H1 (cell line): ENCODE results near the gene SEPTIN1. TPM values are rescaled to one million over a fixed set of nuclear protein-coding genes. Genes with fewer than 3 reads are reported as not detected.

ENCODE experiments used
- CTCF ChIA-PET: fragments of 300-600 bp; sonication (Branson Sonifier 250); formaldehyde crosslinking; loops from one replicate; lab custom pipeline; 2021; ENCODE audit not compliant: partially characterized antibody; lab: Charles Lee
- POLR2A ChIA-PET: fragments of 300-600 bp; sonication (Branson Sonifier 250); formaldehyde crosslinking; loops from one replicate; lab custom pipeline; 2021; ENCODE audit warnings: inconsistent platforms; ENCODE audit not compliant: partially characterized antibody; lab: Charles Lee
- DNase-seq, 2 experiments: peaks; one replicate each; pipeline versions ENCODE4 v3.0.0 to v3.0.0-alpha.2; 2010 to 2022; ENCODE audit warnings: low spot score in 2 of 2, low read depth in 1 of 2, mixed read lengths in 1 of 2
- FAIRE-seq: peaks from 2 replicates; lab custom pipeline; 2011; peaks lifted over from hg19 to GRCh38; lab: Jason Lieb, UNC
- H2AFZ ChIP-seq: 2 replicates; pipeline ENCODE4 v1.8.1; 2012; ENCODE audit warnings: low read length, inconsistent platforms
- H2AK5ac ChIP-seq: 2 replicates; pipeline ENCODE4 v1.6.1; 2013; ENCODE audit warnings: low read depth, low read length
- H2BK120ac ChIP-seq: replicated peaks from 2 replicates; pipeline ENCODE3; 2013; ENCODE audit warnings: low read depth, low read length, inconsistent platforms
- H2BK12ac ChIP-seq: 2 replicates; pipeline ENCODE4 v1.6.1; 2013; ENCODE audit warnings: low read depth, low read length
- H2BK15ac ChIP-seq: 2 replicates; pipeline ENCODE4 v1.6.1; 2013; ENCODE audit warnings: low read length
- H2BK20ac ChIP-seq: 2 replicates; pipeline ENCODE4 v1.6.1; 2013; ENCODE audit warnings: low read length
- H2BK5ac ChIP-seq: 2 replicates; pipeline ENCODE4 v1.6.1; 2013; ENCODE audit warnings: low read depth, low read length
- H3K14ac ChIP-seq: 2 replicates; pipeline ENCODE4 v1.6.1; 2013; ENCODE audit warnings: inconsistent platforms; ENCODE audit not compliant: insufficient read length
- H3K18ac ChIP-seq: 2 replicates; pipeline ENCODE4 v1.6.1; 2013; ENCODE audit warnings: low read length; ENCODE audit errors: extremely low read depth
- H3K23ac ChIP-seq: 2 replicates; pipeline ENCODE4 v1.6.1; 2013; ENCODE audit warnings: inconsistent platforms; ENCODE audit not compliant: insufficient read length
- H3K23me2 ChIP-seq: 2 replicates; pipeline ENCODE4 v1.6.1; 2013; ENCODE audit warnings: low read depth, low read length
- H3K27ac ChIP-seq: 2 replicates; pipeline ENCODE4 v1.6.1; 2011; ENCODE audit warnings: low read depth, low read length, inconsistent platforms
- H3K27me3 ChIP-seq, 4 experiments: replicated peaks in 1 of 4; 1 replicate in 1 of 4; 2 replicates in 3 of 4; pipeline versions ENCODE4 v1.6.1 to v1.8.1; 2011 to 2013; ENCODE audit warnings: low read length in 3 of 4, mild to moderate bottlenecking in 3 of 4, inconsistent platforms in 2 of 4, mixed read lengths in 2 of 4, moderate library complexity in 1 of 4; ENCODE audit not compliant: control insufficient read depth in 3 of 4, insufficient read depth in 3 of 4; ENCODE audit errors: extremely low read depth in 1 of 4
- H3K36me3 ChIP-seq, 4 experiments: 2 replicates each; pipeline versions ENCODE4 v1.6.1 to v1.8.1; 2011 to 2013; ENCODE audit warnings: mild to moderate bottlenecking in 4 of 4, low read length in 3 of 4, moderate library complexity in 2 of 4, control low read depth in 1 of 4, inconsistent platforms in 1 of 4; ENCODE audit not compliant: insufficient read depth in 4 of 4, control insufficient read depth in 2 of 4
- H3K4ac ChIP-seq: replicated peaks from 2 replicates; pipeline ENCODE3; 2013; ENCODE audit warnings: low read length, low read depth, mixed read lengths, inconsistent platforms; ENCODE audit not compliant: insufficient read length
- H3K4me1 ChIP-seq, 4 experiments: replicated peaks in 1 of 4; 1 replicate in 1 of 4; 2 replicates in 3 of 4; pipeline versions ENCODE4 v1.6.1 to v1.8.1; 2011 to 2013; ENCODE audit warnings: low read length in 3 of 4, inconsistent platforms in 2 of 4, mixed read lengths in 1 of 4; ENCODE audit not compliant: insufficient read depth in 4 of 4, control insufficient read depth in 3 of 4
- H3K4me2 ChIP-seq, 2 experiments: 2 replicates each; pipeline versions ENCODE4 v1.6.1 to v1.8.1; 2011 to 2013; ENCODE audit warnings: low read depth in 2 of 2, low read length in 2 of 2, control low read depth in 1 of 2, inconsistent platforms in 1 of 2, mild to moderate bottlenecking in 1 of 2; ENCODE audit not compliant: insufficient read depth in 1 of 2
- H3K4me3 ChIP-seq, 4 experiments: fragments of 200-600, 300-600 bp in 1 of 4; sonication (generic), shearing (Covaris generic), sonication (Bioruptor Twin) in 1 of 4; 2 replicates each; pipeline versions ENCODE4 v1.5.1 to v1.8.1; 2011 to 2016; ENCODE audit warnings: low read length in 4 of 4, low read depth in 3 of 4, control low read depth in 2 of 4, inconsistent platforms in 2 of 4, mild to moderate bottlenecking in 2 of 4, mixed read lengths in 1 of 4, moderate library complexity in 1 of 4; ENCODE audit not compliant: insufficient read depth in 2 of 4; ENCODE audit errors: extremely low read depth in 1 of 4
- H3K56ac ChIP-seq: replicated peaks from 2 replicates; pipeline ENCODE3; 2013; ENCODE audit warnings: low read depth, mild to moderate bottlenecking, mixed read lengths, low read length, inconsistent platforms; ENCODE audit not compliant: insufficient read length
- H3K79me1 ChIP-seq: 2 replicates; pipeline ENCODE4 v1.6.1; 2013; ENCODE audit warnings: low read depth, low read length, control low read depth
- H3K79me2 ChIP-seq, 2 experiments: 2 replicates each; pipeline versions ENCODE4 v1.6.1 to v1.8.1; 2012 to 2013; ENCODE audit warnings: low read length in 2 of 2, mild to moderate bottlenecking in 2 of 2, inconsistent platforms in 1 of 2; ENCODE audit not compliant: insufficient read depth in 2 of 2, control insufficient read depth in 1 of 2
- H3K9ac ChIP-seq, 4 experiments: replicated peaks in 1 of 4; 1 replicate in 1 of 4; 2 replicates in 3 of 4; pipeline versions ENCODE4 v1.6.1 to v1.8.1; 2011 to 2013; ENCODE audit warnings: low read depth in 3 of 4, low read length in 3 of 4, control low read depth in 2 of 4, mild to moderate bottlenecking in 2 of 4, moderate library complexity in 2 of 4, inconsistent platforms in 1 of 4; ENCODE audit errors: extremely low read depth in 1 of 4
- H3K9me3 ChIP-seq, 2 experiments: 2 replicates each; pipeline versions ENCODE4 v1.6.1 to v1.8.1; 2012 to 2013; ENCODE audit warnings: mild to moderate bottlenecking in 2 of 2, moderate library complexity in 2 of 2, control low read depth in 1 of 2, inconsistent platforms in 1 of 2, low read depth in 1 of 2, low read length in 1 of 2, mixed read lengths in 1 of 2; ENCODE audit not compliant: insufficient read depth in 2 of 2
- H4K20me1 ChIP-seq, 2 experiments: replicated peaks in 1 of 2; 2 replicates each; pipeline versions ENCODE3 to v1.8.1; 2011 to 2013; ENCODE audit warnings: inconsistent platforms in 2 of 2, low read length in 2 of 2, mild to moderate bottlenecking in 1 of 2; ENCODE audit not compliant: insufficient read depth in 2 of 2, control insufficient read depth in 1 of 2
- H4K5ac ChIP-seq: 2 replicates; pipeline ENCODE4 v1.6.1; 2013; ENCODE audit warnings: low read length, low read depth, mixed read lengths, inconsistent platforms; ENCODE audit not compliant: insufficient read length
- H4K8ac ChIP-seq: 2 replicates; pipeline ENCODE4 v1.8.0; 2013; ENCODE audit warnings: mild to moderate bottlenecking, moderate library complexity, low read length, inconsistent platforms; ENCODE audit not compliant: insufficient read depth; ENCODE audit errors: extremely low read depth
- H4K91ac ChIP-seq: replicated peaks from 2 replicates; pipeline ENCODE3; 2013; ENCODE audit warnings: low read length, mixed read lengths, inconsistent platforms; ENCODE audit not compliant: insufficient read length
- CEBPB ChIP-seq: IDR thresholded peaks from 2 replicates; pipeline ENCODE4 v1.6.1; 2012; ENCODE audit warnings: low read depth, low read length
- CHD2 ChIP-seq: IDR thresholded peaks from 2 replicates; pipeline ENCODE4 v1.6.1; 2012; ENCODE audit warnings: low read length, improper control_type of control experiment
- E2F6 ChIP-seq: IDR thresholded peaks from 2 replicates; pipeline ENCODE4 v1.6.1; 2012; ENCODE audit warnings: inconsistent platforms
- EGR1 ChIP-seq: IDR thresholded peaks from 2 replicates; pipeline ENCODE4 v1.6.1; 2011; ENCODE audit warnings: low read depth, low read length, borderline replicate concordance
- HDAC2 ChIP-seq, 2 experiments: fragments of 300-600 bp in 1 of 2; sonication (generic) in 1 of 2; IDR thresholded peaks; 2 replicates each; pipeline ENCODE4 v1.6.1; 2011 to 2012; ENCODE audit warnings: low read depth in 2 of 2, low read length in 2 of 2, mild to moderate bottlenecking in 2 of 2, moderate library complexity in 2 of 2, borderline replicate concordance in 1 of 2, inconsistent platforms in 1 of 2
- KDM5A ChIP-seq: fragments of 200-600 bp; IDR thresholded peaks from 2 replicates; pipeline ENCODE4 v1.7.1; 2012; ENCODE audit warnings: mild to moderate bottlenecking, low read length, inconsistent platforms, mixed read lengths
- TAF7 ChIP-seq: optimal IDR thresholded peaks from 2 replicates; pipeline ENCODE3; 2011; ENCODE audit warnings: low read depth, mild to moderate bottlenecking, inconsistent platforms, low read length, moderate library complexity, borderline replicate concordance
- USF2 ChIP-seq: IDR thresholded peaks from 2 replicates; pipeline ENCODE4 v1.6.1; 2011; ENCODE audit warnings: low read length, improper control_type of control experiment
- YY1 ChIP-seq: IDR thresholded peaks from 2 replicates; pipeline ENCODE4 v1.6.1; 2011; ENCODE audit warnings: low read depth, mild to moderate bottlenecking, low read length
- WGBS, 2 experiments: shearing (Covaris generic) in 1 of 2; methylation state at CpG; one replicate each; pipeline versions ENCODE4 v1.1.6 to v1.1.7; 2013 to 2015; ENCODE audit warnings: low lambda C conversion rate in 2 of 2, mixed read lengths in 2 of 2, inconsistent platforms in 1 of 2, low coverage in 1 of 2, missing lambda C conversion rate in 1 of 2; ENCODE audit not compliant: insufficient replicate concordance in 2 of 2, insufficient coverage in 1 of 2, insufficient read length in 1 of 2; ENCODE audit errors: extremely low coverage in 1 of 2, missing lambda C conversion rate in 1 of 2; 5-methylcytosine and 5-hydroxymethylcytosine counted together
- polyA plus RNA-seq, 7 experiments: library from polyadenylated mRNA; depleted of rRNA in 3 of 7; stranded (reverse) in 5 of 7; unstranded in 2 of 7; fragments of >200 nt in 5 of 7; fragments of 200-250 nt in 2 of 7; gene quantifications; 1 replicate in 5 of 7; 2 replicates in 1 of 7; 4 replicates in 1 of 7; pipeline versions ENCODE4 v1.2.1 to v1.2.3, GENCODE V29; 2011 to 2013; ENCODE audit warnings: missing spikeins in 2 of 7, mixed read lengths in 2 of 7
- total RNA-seq: library from RNA; stranded (reverse); fragmentation: NEBNext Ultra II Directional; extraction: Animal tissue kit (Norgen Biotek cat#: 25700); gene quantifications from 2 replicates; pipeline ENCODE4 v1.2.1, GENCODE V29; 2021

SEPTIN1 gene
- total and polyA plus RNA-seq, 2 of the 8 experiments (the other 6 are each of a cell fraction or from before 2014, with no cell fraction given): 0.24 to 1.4 TPM

DNA sequence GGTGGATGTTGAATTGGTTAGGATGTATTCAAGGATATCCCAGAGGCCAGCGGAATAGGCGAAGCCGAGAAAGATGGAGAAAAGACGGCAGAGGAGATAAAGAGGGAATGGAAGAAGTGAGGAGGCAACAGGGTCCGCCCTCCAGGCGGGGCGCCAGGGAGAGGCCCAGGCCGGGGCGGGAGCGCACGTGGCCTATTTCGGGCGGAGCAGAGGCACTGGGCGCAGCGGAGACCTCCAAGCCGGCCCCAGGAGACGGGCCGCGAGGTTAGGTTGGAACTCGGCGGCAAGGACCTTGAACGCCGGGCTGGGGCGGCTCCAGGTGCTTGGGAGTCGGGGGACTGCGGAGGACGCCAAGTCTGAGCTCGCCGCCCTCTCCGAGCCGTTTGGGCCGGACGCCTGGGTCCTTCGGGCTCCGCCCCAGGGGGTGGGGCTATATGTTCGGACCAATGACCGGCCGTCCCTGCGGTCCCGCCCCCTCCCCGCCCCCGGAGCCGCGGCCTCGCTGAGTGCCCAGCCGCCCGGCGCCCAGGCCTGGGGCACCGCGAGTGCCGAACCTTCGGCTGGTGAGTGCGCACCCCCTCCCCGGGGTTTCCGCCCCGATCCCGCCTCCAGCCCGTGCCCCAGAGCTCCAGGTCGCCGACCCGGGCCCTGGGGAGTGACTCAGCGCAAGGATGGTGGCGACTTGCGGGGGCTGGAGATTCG is 24.9 kb upstream of the SEPTIN1 start, which contains the start of gene ZNF771:
TSS of gene ZNF771 (plus strand) at position 505 of the 702 bp plus-strand sequence. CDS start 448 bp downstream, outside the sequence.
- Histone ChIP-seq H3K9ac (peak within 1 kb of the TSS; percentile 63 to 87 (median 78)), H3K23ac (no peak within 1 kb of the TSS), H4K8ac (peak within 1 kb of the TSS; percentile 89), H3K4me1 (peaks cover 3 to 12% (median 4%) of the 10 kb centered on the region in 4 experiments; a peak in 6 of 7 replicates), H3K4ac (peak within 1 kb of the TSS; percentile 94), H3K4me2 (peak within 1 kb of the TSS; percentile 82 to 97), H2BK120ac (no peak within 1 kb of the TSS), H4K20me1 (peaks cover 0 to 16% of the 10 kb centered on the region in 2 experiments), H4K5ac (peak within 1 kb of the TSS; percentile 89), H2BK15ac (no peak within 1 kb of the TSS), H3K79me1 (peaks cover 5% of the 10 kb centered on the region; the same call in 1 of the 2 replicates), H3K9me3 (no peaks in the 10 kb centered on the region), H3K18ac (peak within 1 kb of the TSS; percentile 93), H3K27ac (peak within 1 kb of the TSS; percentile 82), H3K14ac (no peak within 1 kb of the TSS), H3K79me2 (peaks cover 0 to 8% of the 10 kb centered on the region in 2 experiments; a peak in 2 of 4 replicates), H4K91ac (peak within 1 kb of the TSS; percentile 93), H2AK5ac (peak within 1 kb of the TSS; percentile 91; the same call in 1 of the 2 replicates), H3K4me3 (peak within 1 kb of the TSS; percentile 74 to 85 (median 81)), H2BK5ac (peak within 1 kb of the TSS; percentile 92; the same call in 1 of the 2 replicates), H2BK12ac (peak within 1 kb of the TSS; percentile 84; the same call in 1 of the 2 replicates), H2AFZ (peak within 1 kb of the TSS; percentile 98), H2BK20ac (0 out of 2 replicates have a peak within 1 kb of the TSS, but pooled peaks have one; percentile 29), H3K56ac (peak within 1 kb of the TSS; percentile 92), H3K27me3 (no peaks in the 10 kb centered on the region; a peak in 1 of 7 replicates), H3K23me2 (peaks cover 12% of the 10 kb centered on the region), H3K36me3 (peaks cover 0 to 8% (median 3%) of the 10 kb centered on the region in 4 experiments; a peak in 5 of 8 replicates)
- ChIA-PET CTCF (interaction anchor here (0.6 to 3.0 kb wide), 12 partner anchors 8 to 221 kb away, joined by 3 to 23 read pairs (median 4); partner anchors contain the start of genes DCTPP1, MYL11 and ZNF48), POLR2A (interaction anchor here (0.6 to 5.1 kb wide), 24 partner anchors 8 to 205 kb away, joined by 3 to 61 read pairs (median 4); partner anchors contain the start of genes CD2BP2, SEPTIN1, ZNF48 and ZNF688)
- DNase-seq: peak; percentile 78 to 98
- 2% methylated on average over 41 of the region's 65 CpGs; no CpG with 5 or more reads in 1 of the 2 experiments for WGBS, 2 experiments
- FAIRE-seq: no peak
- TF ChIP-seq CHD2 (no peak), CEBPB (no peak), KDM5A (no peak), YY1 (peak; percentile 4; the same call in 1 of the 2 replicates), EGR1 (peak; percentile 62; the same call in 1 of the 2 replicates), USF2 (peak; percentile 56), TAF7 (peak; percentile 88), E2F6 (peak; percentile 70), HDAC2 (IDR thresholded peaks at IDR 0.05; ENCODE audit: borderline replicate concordance in 1 of 2, low read depth in 2 of 2, low read length in 2 of 2) (no peak)
